ENCODE data around the gene BLTP2. TPM values are rescaled to one million over a fixed set of nuclear protein-coding genes. Genes with fewer than 3 reads are reported as not detected.

Gene BLTP2
- 100 to 1,000 TPM; 114 to 202 TPM for total RNA-seq

GRCh38 chr17:28644787-28645575 lies at the start of gene BLTP2:
BLTP2 (minus strand) TSS chr17:28645158; CDS start chr17:28645056, 102 bp downstream.
- Histone ChIP-seq H3K36me3 (peaks cover 8% of the 10 kb centered on the region), H3K9ac (ENCODE audit: low read depth in 2 of 2, low read length in 2 of 2) (peak within 1 kb of the TSS; percentile 77 to 95), H3K4me1 (peaks cover 7% of the 10 kb centered on the region), H3K27me3 (no peaks in the 10 kb centered on the region), H3K4me3 (peak within 1 kb of the TSS; percentile 83), H3K27ac (peak within 1 kb of the TSS; percentile 97), H3K9me3 (no peaks in the 10 kb centered on the region)
- peak; percentile 97 for DNase-seq
- intact Hi-C loops (cut with DNase I): loop anchor here (5.0 to 10.0 kb wide), 2 partner anchors 48 to 80 kb away; partner anchors contain the start of genes NEK8, SPAG5 and TLCD1
- TF ChIP-seq CTCF (IDR thresholded peaks at IDR 0.05): no peak

DNA sequence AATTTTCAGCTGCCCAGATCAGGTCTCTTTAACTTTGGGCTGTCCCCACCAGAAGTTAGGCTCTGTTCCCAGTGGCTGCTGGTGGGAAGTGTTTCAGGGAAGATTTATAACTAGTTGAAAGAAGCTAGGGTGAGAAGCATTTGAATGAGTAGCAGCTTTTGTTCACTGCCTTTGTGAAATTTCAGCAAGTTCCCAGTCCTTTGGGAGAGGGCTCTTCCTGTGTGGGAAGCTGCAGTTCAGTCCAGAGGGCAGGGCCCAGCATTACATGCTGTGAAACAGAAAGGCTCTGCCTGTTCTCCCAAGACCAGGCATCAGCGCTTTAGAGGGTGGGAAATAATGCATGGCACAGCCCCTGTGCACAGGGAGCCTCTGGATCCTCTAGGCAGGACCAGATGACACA lies 48.9 kb upstream of the BLTP2 start:
- intact Hi-C loops (cut with DNase I): no loop called here
- no peak overlapping the region for H3K9ac ChIP-seq (ENCODE audit: low read depth in 2 of 2, low read length in 2 of 2)
- no peak overlapping the region for H3K27ac ChIP-seq
- no peak for DNase-seq
- H3K9me3 ChIP-seq: no peaks in the 10 kb centered on the region
- TF ChIP-seq CTCF (IDR thresholded peaks at IDR 0.05): no peak
- peaks cover 28% of the 10 kb centered on the region for H3K36me3 ChIP-seq
- no peaks in the 10 kb centered on the region for H3K27me3 ChIP-seq
- no peak overlapping the region for H3K4me3 ChIP-seq
- no peaks in the 10 kb centered on the region for H3K4me1 ChIP-seq

DNA sequence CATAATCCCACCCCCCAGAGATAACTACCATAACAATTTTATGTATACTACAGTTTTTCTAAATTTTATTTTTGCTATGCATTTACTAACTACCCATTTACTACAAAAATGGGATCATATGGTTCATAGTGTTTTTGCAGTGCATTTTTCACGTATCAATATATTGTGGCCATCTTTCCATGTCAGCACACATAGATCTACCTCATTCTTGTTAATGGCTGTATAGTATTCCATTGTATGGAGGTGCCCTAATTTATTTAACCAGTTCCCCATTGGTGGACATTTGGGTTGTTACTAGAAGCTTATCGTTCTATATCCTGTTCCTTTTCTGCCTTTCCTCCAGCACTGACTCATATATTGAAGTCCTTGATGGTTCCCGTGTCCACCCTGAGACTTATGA lies 44.1 kb upstream of the BLTP2 start:
- intact Hi-C loops (cut with DNase I): loop anchor here (10.0 kb wide), 1 partner anchor 66 kb away; no protein-coding TSS in a partner anchor
- Histone ChIP-seq H3K9me3 (no peaks in the 10 kb centered on the region), H3K36me3 (peaks cover 28% of the 10 kb centered on the region), H3K27me3 (no peaks in the 10 kb centered on the region), H3K9ac (ENCODE audit: low read depth in 2 of 2, low read length in 2 of 2) (no peak overlapping the region), H3K27ac (no peak overlapping the region), H3K4me3 (no peak overlapping the region), H3K4me1 (no peaks in the 10 kb centered on the region)
- no peak for DNase-seq
- TF ChIP-seq CTCF (IDR thresholded peaks at IDR 0.05): no peak

- H3K4me3 ChIP-seq: no peak overlapping the region
- DNase-seq: no peak
- TF ChIP-seq CTCF (IDR thresholded peaks at IDR 0.05): no peak
- H3K9ac ChIP-seq (ENCODE audit: low read depth in 2 of 2, low read length in 2 of 2): no peak overlapping the region
- H3K36me3 ChIP-seq: peaks cover 34% of the 10 kb centered on the region
- H3K27me3 ChIP-seq: no peaks in the 10 kb centered on the region
- intact Hi-C loops (cut with DNase I): loop anchor here (10.0 kb wide), 1 partner anchor 66 kb away; no protein-coding TSS in a partner anchor
- no peak overlapping the region for H3K27ac ChIP-seq
- no peaks in the 10 kb centered on the region for H3K4me1 ChIP-seq
- H3K9me3 ChIP-seq: no peaks in the 10 kb centered on the region
These were observed 43.5 kb upstream of the BLTP2 start for GRCh38 chr17:28688481-28688880.

GRCh38 chr17:28686296-28686695 lies 41.3 kb upstream of the BLTP2 start:
- TF ChIP-seq CTCF (IDR thresholded peaks at IDR 0.05): no peak
- Histone ChIP-seq H3K9me3 (no peaks in the 10 kb centered on the region), H3K4me3 (no peak overlapping the region), H3K27ac (no peak overlapping the region), H3K4me1 (no peaks in the 10 kb centered on the region), H3K36me3 (peaks cover 55% of the 10 kb centered on the region), H3K27me3 (no peaks in the 10 kb centered on the region), H3K9ac (ENCODE audit: low read depth in 2 of 2, low read length in 2 of 2) (no peak overlapping the region)
- no peak for DNase-seq
- intact Hi-C loops (cut with DNase I): loop anchor here (10.0 kb wide), 1 partner anchor 69 kb away; no protein-coding TSS in a partner anchor
